DMS53 (cell line): Measurements from ENCODE around the gene DCLK2.

Experiments
- DNase-seq: peaks from one replicate; lab custom pipeline; 2025; lab: John Stamatoyannopoulos, UW

DCLK2 gene

GRCh38 chr4:150078041-150078578 lies at the start of gene DCLK2:
DCLK2 (plus strand) TSS chr4:150078445; CDS start chr4:150079028, 583 bp downstream.
- peak; percentile 80 for DNase-seq

GRCh38 chr4:150032541-150032940 lies 45.7 kb upstream of the DCLK2 start:
- DNase-seq, result no peak

GRCh38 chr4:150033081-150033480 lies 45.2 kb upstream of the DCLK2 start:
- no peak for DNase-seq

DNA sequence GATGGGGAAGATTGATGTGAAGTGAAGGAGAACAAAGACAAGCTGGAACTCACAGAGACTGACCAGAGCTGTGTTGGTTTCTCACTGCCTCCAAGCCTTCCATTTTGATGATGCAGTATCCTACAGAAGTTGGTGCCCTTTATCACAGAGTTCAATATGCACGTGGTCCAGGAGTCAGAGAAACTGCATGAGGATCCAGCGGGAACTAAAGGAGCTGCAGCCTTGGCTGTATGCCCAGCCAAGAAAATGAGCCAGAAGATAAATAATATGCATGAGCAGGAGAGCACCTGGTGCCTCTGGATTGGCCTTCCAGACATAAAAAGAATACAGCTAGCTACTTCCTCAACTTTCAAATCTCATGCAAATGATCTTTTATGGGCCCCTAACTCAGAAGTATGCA lies 44.3 kb upstream of the DCLK2 start:
- peak; percentile 73 for DNase-seq

DNA sequence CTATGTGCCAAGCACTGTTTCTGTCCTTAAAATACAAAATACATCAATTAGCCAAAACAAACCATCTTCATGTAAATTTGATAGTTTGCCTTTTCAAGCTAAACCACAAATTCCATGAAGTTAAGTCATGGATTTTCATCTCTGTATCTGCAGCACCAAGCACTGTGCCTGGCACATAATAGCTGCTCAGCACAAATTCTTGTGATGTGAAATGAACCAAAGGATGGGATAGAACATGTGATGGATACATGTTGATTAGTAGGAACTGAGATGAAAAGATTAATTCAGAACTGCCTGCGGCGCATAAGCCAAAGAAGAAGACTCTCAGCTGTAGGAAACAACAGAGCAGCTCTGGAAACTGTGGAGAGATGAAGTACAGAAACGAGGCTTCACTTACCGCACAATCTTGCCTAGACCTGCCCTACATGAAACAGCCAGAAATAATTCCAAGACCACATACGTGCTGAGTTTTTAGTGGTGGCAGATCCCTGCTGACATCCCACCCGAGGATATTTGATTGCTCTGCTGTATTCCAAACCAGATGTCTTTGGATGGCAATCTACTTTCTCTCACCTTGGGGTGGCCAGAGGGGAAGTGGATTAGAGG lies 40.9 kb upstream of the DCLK2 start:
- no peak for DNase-seq

GRCh38 chr4:150038335-150039076 lies 39.7 kb upstream of the DCLK2 start:
- no peak for DNase-seq

GRCh38 chr4:150039274-150040127 lies 38.7 kb upstream of the DCLK2 start:
- DNase-seq, result peak; percentile 26

- no peak for DNase-seq
These were observed 33.7 kb upstream of the DCLK2 start for GRCh38 chr4:150044517-150044916.

DNA sequence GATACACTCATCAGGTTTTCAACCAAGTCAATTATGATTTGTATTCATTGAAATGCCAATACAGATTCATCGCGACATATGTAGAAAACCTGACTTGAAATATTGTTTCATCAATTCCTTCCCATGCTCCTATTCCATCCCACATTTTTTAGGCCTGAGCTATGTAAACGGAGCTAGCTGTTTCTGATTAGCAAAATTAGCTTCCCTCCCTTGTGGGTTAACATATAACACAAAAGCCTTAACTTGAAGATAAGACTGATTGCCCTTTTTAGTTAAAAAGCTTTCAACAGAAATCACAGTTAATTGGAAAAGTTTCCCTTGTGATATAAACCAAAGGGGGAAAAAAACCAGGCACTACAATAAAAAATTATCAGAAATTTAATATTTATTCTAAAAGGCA lies 32.8 kb upstream of the DCLK2 start:
- no peak for DNase-seq

- DNase-seq, result no peak
These were observed 31.5 kb upstream of the DCLK2 start for GRCh38 chr4:150046728-150047217.

DNA sequence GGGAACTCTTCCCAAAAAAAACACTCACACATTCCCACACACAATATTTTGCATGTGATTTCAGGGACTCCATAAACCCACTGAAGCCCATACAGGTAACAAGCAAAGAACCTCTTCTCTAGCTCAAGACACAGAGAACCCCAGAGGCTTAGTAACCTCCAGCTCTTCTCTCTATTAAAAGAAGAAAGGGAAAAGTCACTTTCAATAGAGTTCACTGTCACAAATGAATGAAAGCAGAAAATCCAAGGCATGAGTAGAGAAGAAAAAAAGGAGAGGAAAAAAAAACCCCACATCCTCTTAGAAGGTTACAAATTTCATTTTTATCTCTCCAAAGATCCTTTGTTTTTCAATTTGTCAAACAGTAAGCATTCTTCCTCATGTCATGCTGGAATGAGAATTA lies 30.7 kb upstream of the DCLK2 start:
- no peak for DNase-seq

DNA sequence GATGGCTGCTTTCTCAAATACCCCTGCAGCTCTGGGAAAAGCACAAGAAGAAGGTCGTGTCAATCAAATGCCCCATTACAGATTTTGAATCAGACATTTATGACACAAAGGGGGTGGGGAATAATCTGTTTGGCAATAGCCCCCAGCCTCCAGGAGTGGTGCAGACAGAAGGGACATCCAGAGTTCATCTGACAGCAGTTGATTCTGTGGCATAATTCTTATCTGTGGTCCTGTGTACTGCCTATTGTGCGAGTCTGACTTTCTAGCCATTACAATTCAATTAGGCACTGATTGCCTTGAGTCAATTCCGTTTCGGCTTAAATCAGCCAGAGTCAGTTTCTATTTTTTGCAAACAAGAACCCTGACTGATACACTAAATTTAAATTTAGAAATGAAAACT lies 28.6 kb upstream of the DCLK2 start:
- no peak for DNase-seq

DNA sequence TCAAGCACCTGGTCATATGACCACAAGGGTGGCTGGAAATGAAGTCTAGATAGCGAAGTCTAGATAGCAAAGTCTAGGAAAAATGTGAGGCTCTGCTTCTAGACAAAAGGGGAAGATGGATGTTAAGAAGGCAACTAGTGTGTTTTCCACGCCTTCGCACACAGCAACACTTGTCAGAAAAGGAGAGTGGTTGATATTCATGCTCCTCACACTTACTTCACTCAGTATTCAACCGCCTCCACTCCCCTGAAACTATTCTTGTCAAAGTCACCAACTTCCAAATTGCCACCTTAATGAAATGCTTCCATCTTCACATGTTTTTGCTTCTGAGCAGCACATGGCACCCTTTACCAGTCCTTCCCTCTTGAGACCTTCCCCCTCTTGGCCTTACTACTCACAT lies 27.7 kb upstream of the DCLK2 start:
- DNase-seq, result no peak

- no peak for DNase-seq
These were observed 27.1 kb upstream of the DCLK2 start for GRCh38 chr4:150051111-150051510.

GRCh38 chr4:150055467-150055866 lies 22.8 kb upstream of the DCLK2 start:
- peak; percentile 43 for DNase-seq

- DNase-seq, result no peak
These were observed 21.7 kb upstream of the DCLK2 start for GRCh38 chr4:150056569-150056968.

DNA sequence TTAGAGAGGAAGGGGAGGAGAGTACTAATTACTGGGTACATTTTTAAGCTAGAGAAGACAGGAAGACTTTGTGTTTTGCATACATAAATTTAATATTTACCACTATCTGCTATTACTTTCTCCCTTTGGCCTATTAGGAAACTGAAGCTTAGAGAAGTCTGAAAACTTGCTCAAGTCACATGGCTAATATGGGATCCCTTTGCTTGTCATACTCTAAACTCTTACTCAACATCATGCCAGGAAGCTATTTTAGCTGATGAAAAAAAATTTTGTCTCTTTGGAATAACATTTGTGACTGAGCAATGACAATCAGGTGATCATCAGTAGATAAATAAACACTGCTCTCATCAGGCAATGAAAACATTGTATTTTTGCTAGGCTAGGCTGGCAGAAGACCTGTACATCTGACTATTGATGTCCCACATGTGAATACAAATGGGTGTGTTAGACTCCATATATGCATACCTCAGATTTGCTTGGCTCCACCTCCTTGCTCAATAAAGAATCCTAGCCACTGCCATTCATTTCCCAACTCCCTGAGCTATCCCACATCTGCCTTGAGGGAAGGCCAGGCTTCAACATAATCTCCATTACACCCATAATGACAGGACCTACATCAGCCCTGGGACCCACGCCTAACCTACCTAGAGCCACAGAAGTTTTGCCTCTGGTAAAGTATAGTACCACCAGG lies 17.0 kb upstream of the DCLK2 start:
- no peak for DNase-seq

DNA sequence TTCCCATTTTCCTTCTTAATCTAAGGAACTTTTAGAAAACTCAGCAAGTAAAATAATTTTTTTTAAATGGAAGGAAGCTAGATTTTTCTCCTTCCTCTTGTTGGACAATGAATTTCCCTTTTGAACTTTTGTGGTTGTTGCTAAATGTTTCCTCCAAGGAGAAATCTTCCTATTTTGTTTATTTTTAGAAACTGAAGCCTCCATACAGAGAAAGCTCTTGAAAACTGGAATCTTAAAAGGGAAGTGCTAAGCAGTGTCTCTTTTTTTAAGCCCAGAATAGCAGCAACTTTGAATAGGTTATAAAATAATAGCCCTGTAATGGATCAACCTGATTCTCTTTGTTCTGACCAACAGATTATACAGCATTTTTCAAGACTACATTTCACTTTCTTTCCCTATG lies 15.1 kb upstream of the DCLK2 start:
- no peak for DNase-seq

DNA sequence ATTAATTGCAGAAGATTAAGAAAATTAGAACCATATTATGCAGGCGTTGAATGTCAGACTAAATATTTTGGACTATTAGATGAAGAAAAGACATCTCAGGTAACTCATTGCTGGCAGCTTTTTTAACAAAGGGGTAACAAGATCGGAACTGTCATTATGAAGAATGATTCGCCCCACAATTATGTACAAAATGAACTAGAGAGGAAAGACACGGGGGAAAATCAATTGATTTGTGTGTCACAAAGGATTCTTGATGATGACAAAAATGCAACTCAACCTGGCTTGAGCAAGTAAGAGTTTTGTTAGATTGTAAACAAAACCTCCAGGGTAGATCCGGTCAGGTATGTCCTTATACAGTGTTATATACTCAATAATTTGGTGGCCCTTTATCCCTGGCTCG lies 12.5 kb upstream of the DCLK2 start:
- no peak for DNase-seq

GRCh38 chr4:150067859-150068258 lies 10.4 kb upstream of the DCLK2 start:
- no peak for DNase-seq

DNA sequence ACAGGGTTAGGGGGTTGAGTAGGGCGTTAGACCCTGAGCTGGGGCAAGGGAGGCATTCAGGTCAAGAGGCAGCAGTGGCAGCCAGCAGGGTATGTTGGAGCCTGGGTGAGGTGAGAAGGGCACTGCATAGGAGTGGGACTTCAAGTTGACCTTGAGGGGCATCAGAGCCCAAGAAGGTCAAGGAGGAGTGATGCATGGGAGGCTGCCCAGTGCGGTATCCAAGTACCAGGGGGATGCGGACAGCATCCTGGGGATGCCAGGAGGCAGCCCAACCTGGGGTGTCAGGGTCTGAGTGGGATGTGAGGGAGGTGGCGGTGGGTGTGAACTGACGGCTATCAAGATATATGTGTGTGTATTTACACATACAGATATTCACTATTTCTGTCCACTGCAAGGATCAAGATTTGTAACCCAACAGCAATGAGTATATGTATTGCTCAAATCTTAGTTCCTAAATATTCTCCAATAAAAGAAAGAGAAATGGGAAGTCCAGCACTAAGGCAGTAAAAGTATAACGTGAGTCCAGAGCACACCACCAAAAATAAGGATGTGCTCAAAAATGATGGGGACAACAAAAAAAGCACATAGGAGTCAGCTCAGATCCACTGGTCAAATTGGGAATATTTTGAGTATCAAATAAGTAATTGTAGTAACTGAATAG lies 9.8 kb upstream of the DCLK2 start:
- DNase-seq, result no peak
